HCT116 (cell line): ENCODE measurements around the gene PLCH2.

Source experiments
- ELF1 ChIP-seq: IDR thresholded peaks from 2 replicates; pipeline ENCODE4 v1.6.1; 2012; ENCODE audit warnings: low read depth, borderline replicate concordance
- EZH2 ChIP-seq: fragments of 200-600 bp; sonication (generic); IDR thresholded peaks from 2 replicates; pipeline ENCODE4 v1.6.1; 2017; ENCODE audit warnings: antibody characterized with exemption, mixed run types
- JUND ChIP-seq: IDR thresholded peaks from 2 replicates; pipeline ENCODE4 v1.6.1; 2012
- POLR2A ChIP-seq: IDR thresholded peaks from 2 replicates; pipeline ENCODE4 v1.7.0; 2011; ENCODE audit warnings: borderline replicate concordance; ENCODE audit not compliant: insufficient read depth, insufficient read length; ENCODE audit errors: extremely low read depth
- SIN3A ChIP-seq: IDR thresholded peaks from 2 replicates; pipeline ENCODE4 v1.6.1; 2012; ENCODE audit warnings: low read depth
- TF ChIP-seq, protein P1 (sequence below): IDR thresholded peaks from 2 replicates; pipeline ENCODE4 v1.6.1; 2012; ENCODE audit warnings: low read depth
- TF ChIP-seq, protein P2 (sequence below), 3 experiments: fragments of 200-600 bp in 1 of 3; sonication (generic) in 1 of 3; IDR thresholded peaks in 2 of 3; conservative IDR thresholded peaks in 1 of 3; 2 replicates each; pipeline ENCODE4 v1.5.1; 2012 to 2017; ENCODE audit warnings: low read depth in 2 of 3, low read length in 2 of 3, antibody characterized with exemption in 1 of 3, borderline replicate concordance in 1 of 3, control low read depth in 1 of 3, mild to moderate bottlenecking in 1 of 3, mixed read lengths in 1 of 3, mixed run types in 1 of 3, moderate library complexity in 1 of 3; ENCODE audit not compliant: insufficient read depth in 1 of 3

DNA sequence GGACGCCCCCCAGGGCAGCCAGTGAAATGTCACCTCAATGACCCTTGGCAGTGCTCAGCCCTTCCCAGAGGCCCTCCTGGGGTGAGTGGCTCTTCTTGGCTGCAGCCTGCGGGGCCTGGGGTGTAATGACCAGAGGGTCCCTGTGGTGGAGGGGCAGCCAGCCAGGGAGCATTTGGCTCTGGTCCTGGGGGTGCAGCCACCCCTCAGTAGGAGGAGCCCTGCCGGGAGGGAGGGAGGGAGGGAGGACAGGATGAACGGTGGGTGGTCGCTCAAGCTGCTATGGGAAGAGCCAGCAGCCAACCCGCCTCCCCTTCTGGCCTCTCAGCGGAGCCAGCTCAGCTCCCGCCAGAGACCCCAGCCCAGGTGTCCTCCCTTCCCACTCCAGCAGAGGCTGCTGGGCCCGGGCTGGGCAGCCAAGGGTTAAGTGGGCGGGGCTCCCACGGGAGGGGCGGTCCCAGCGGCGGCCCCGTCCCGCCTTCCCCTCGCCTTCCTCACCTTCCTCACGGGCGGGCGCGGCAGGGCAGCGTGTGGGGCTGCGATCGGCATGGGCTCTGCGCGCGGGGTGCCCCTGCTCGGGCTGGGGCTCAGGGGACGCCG lies 9.0 kb upstream of the PLCH2 start:
- TF ChIP-seq, protein P1, sequence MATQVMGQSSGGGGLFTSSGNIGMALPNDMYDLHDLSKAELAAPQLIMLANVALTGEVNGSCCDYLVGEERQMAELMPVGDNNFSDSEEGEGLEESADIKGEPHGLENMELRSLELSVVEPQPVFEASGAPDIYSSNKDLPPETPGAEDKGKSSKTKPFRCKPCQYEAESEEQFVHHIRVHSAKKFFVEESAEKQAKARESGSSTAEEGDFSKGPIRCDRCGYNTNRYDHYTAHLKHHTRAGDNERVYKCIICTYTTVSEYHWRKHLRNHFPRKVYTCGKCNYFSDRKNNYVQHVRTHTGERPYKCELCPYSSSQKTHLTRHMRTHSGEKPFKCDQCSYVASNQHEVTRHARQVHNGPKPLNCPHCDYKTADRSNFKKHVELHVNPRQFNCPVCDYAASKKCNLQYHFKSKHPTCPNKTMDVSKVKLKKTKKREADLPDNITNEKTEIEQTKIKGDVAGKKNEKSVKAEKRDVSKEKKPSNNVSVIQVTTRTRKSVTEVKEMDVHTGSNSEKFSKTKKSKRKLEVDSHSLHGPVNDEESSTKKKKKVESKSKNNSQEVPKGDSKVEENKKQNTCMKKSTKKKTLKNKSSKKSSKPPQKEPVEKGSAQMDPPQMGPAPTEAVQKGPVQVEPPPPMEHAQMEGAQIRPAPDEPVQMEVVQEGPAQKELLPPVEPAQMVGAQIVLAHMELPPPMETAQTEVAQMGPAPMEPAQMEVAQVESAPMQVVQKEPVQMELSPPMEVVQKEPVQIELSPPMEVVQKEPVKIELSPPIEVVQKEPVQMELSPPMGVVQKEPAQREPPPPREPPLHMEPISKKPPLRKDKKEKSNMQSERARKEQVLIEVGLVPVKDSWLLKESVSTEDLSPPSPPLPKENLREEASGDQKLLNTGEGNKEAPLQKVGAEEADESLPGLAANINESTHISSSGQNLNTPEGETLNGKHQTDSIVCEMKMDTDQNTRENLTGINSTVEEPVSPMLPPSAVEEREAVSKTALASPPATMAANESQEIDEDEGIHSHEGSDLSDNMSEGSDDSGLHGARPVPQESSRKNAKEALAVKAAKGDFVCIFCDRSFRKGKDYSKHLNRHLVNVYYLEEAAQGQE = no peak
- TF ChIP-seq ELF1 (no peak), EZH2 (no peak), POLR2A (no peak), SIN3A (no peak), JUND (no peak)
- TF ChIP-seq, protein P2, sequence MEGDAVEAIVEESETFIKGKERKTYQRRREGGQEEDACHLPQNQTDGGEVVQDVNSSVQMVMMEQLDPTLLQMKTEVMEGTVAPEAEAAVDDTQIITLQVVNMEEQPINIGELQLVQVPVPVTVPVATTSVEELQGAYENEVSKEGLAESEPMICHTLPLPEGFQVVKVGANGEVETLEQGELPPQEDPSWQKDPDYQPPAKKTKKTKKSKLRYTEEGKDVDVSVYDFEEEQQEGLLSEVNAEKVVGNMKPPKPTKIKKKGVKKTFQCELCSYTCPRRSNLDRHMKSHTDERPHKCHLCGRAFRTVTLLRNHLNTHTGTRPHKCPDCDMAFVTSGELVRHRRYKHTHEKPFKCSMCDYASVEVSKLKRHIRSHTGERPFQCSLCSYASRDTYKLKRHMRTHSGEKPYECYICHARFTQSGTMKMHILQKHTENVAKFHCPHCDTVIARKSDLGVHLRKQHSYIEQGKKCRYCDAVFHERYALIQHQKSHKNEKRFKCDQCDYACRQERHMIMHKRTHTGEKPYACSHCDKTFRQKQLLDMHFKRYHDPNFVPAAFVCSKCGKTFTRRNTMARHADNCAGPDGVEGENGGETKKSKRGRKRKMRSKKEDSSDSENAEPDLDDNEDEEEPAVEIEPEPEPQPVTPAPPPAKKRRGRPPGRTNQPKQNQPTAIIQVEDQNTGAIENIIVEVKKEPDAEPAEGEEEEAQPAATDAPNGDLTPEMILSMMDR (IDR thresholded peaks at IDR 0.05 in 2 of 3, conservative IDR thresholded peaks at IDR 0.05 in 1 of 3; ENCODE audit: borderline replicate concordance in 1 of 3, insufficient read depth in 1 of 3, low read depth in 2 of 3, low read length in 2 of 3) = no peak
